Heart right ventricle (tissue), 16 donors: Measurements from ENCODE around the gene PDLIM5. TPM values are rescaled to one million over a fixed set of nuclear protein-coding genes. Genes with fewer than 3 reads are reported as not detected.

Experiments
- ATAC-seq, 8 donors: fragments of 200-7000 bp; cut with Tn5 transposase; one replicate each; pipeline ENCODE4 v1.9.1; 2020; ENCODE audit warnings: mild to moderate bottlenecking in 8 of 8, moderate library complexity in 8 of 8, moderate number of reproducible peaks in 1 of 8
- DNase-seq, 2 donors: peaks; one replicate each; pipeline ENCODE4 v3.0.0-alpha.2; 2020
- H3K27ac ChIP-seq, 10 donors: fragments of 200-600 bp; sonication (generic) in 2 of 10; one replicate each; pipeline versions ENCODE4 v1.5.0 to v1.8.0; 2020 to 2022; ENCODE audit warnings: mild to moderate bottlenecking in 3 of 10
- H3K27me3 ChIP-seq, 7 donors: fragments of 200-600 bp; one replicate each; pipeline ENCODE4 v1.8.0; 2021 to 2022; ENCODE audit warnings: mild to moderate bottlenecking in 2 of 7
- H3K36me3 ChIP-seq, 9 donors: fragments of 200-600 bp; sonication (generic) in 1 of 9; one replicate each; pipeline versions ENCODE4 v1.5.0 to v1.8.0; 2020 to 2022; ENCODE audit warnings: mild to moderate bottlenecking in 2 of 9
- H3K4me1 ChIP-seq, 9 donors: fragments of 200-600 bp; sonication (generic) in 1 of 9; one replicate each; pipeline versions ENCODE4 v1.5.0 to v1.8.0; 2020 to 2022; ENCODE audit warnings: mild to moderate bottlenecking in 4 of 9
- H3K4me3 ChIP-seq, 10 donors: fragments of 200-600 bp; sonication (generic) in 2 of 10; one replicate each; pipeline versions ENCODE4 v1.5.0 to v1.8.0; 2020 to 2022; ENCODE audit warnings: mild to moderate bottlenecking in 7 of 10, moderate library complexity in 2 of 10
- H3K9me3 ChIP-seq, 11 donors: fragments of 200-600 bp in 10 of 11; sonication (generic) in 2 of 11; one replicate each; pipeline versions ENCODE4 v1.5.0 to v1.8.0; 2013 to 2022; ENCODE audit warnings: mild to moderate bottlenecking in 2 of 11, control low read depth in 1 of 11, moderate library complexity in 1 of 11
- CTCF ChIP-seq, 9 donors: fragments of 200-600 bp; sonication (generic) in 2 of 9; IDR thresholded peaks; one replicate each; pipeline versions ENCODE4 v1.5.0 to v1.8.0; 2021 to 2022; ENCODE audit warnings: antibody characterized with exemption in 9 of 9, mild to moderate bottlenecking in 5 of 9, moderate library complexity in 1 of 9
- WGBS, 2 donors: extraction: QIAGEN DNeasy Blood & Tissue Kit; methylation state at CpG; one replicate each; pipeline ENCODE4 v1.1.7; 2013; ENCODE audit warnings: inconsistent platforms in 1 of 2; 5-methylcytosine and 5-hydroxymethylcytosine counted together
- intact Hi-C, 10 donors: fragments of 100-400 bp; cut with DNase I; formaldehyde crosslinking; loops; one replicate each; pipeline versions ENCODE4 v1.11.1 to v1.14.2; 2022
- polyA plus RNA-seq, 2 donors: library from polyadenylated mRNA; stranded (reverse); fragments of 200-250 nt; gene quantifications; one replicate each; pipeline ENCODE4 v1.2.3, GENCODE V29; 2013
- total RNA-seq, 10 donors: library from RNA; stranded (reverse); fragmentation: NEBNext Ultra II Directional in 3 of 10; extraction: Animal tissue kit (Norgen Biotek cat#: 25700) in 3 of 10; gene quantifications; one replicate each; pipeline versions ENCODE4 v1.2.1 to v1.2.4, GENCODE V29; 2021 to 2023
- donor health status: Arrhythmogenic right ventricular cardiomyopathy.
- donor health status: ischemic (EF 13 %, LVEDD 7.1; RV severe dilation, severe dysfunction).
- donor health status: healthy with polysubstance abuse.
- donor health status: DM: no; HTN: yes; CAD: no.
- donor health status: DM: no; HTN: no; CAD: no.
- donor health status: ischemic (EF 25% LVEDD 6.9; RV normal size, moderate dysfunction).
- donor health status: ischemic (EF 25% LVEDD 5.7; RV mildly dilated, moderate dysfunction).
- donor health status: healthy.
- donor health status: DM: yes; HTN: yes; CAD: no.
- donor health status: Ischemic cardiomyopathy.
- donor health status: ischemic (EF 35%, LVEDD 5.7; RV mildly dilated, moderate dysfunction).
- donor health status: nonischemic (EF 11% LVEDD 7.7; RV severe dilation, severe dysfunction).
- donor health status: DM: yes; HTN: yes; CAD: no.
- donor health status: PGD.
- donor health status: ischemic (EF 29% LVEDD 5.4; RV normal size, mild dysfunction).
- donor health status: nonischemic (EF 23%, LVEDD 6.1; RV moderate dilation, normal function).

Gene PDLIM5
- total and polyA plus RNA-seq, 12 donors = 221 to 1,549 (median 1,269) TPM

GRCh38 chr4:94642561-94642866 lies 190.8 kb downstream of the PDLIM5 start:
- no peaks in the 10 kb centered on the region for H3K9me3 ChIP-seq
- H3K36me3 ChIP-seq = peaks cover 0 to 100% (median 55%) of the 10 kb centered on the region in 9 donors
- H3K27me3 ChIP-seq = no peaks in the 10 kb centered on the region
- no peak overlapping the region for H3K27ac ChIP-seq
- ATAC-seq = no peak
- DNase-seq = no peak
- intact Hi-C loops = no loop called here
- no peak for TF ChIP-seq CTCF (IDR thresholded peaks at IDR 0.05)
- WGBS, 2 donors = 68 to 69% methylated on average over 2 of the region's 2 CpGs
- H3K4me1 ChIP-seq = peaks cover 0 to 19% (median 0%) of the 10 kb centered on the region in 9 donors
- no peak overlapping the region for H3K4me3 ChIP-seq

GRCh38 chr4:94648699-94649098 lies 197.0 kb downstream of the PDLIM5 start:
- ATAC-seq (peak in 1 of 8 donors; percentile 25), DNase-seq (no peak)
- 91 to 98% methylated on average over 7 of the region's 7 CpGs for WGBS, 2 donors
- Histone ChIP-seq H3K27ac (no peak overlapping the region), H3K4me1 (peaks cover 0 to 47% (median 29%) of the 10 kb centered on the region in 9 donors), H3K9me3 (no peaks in the 10 kb centered on the region), H3K36me3 (peaks cover 0 to 85% (median 30%) of the 10 kb centered on the region in 9 donors), H3K27me3 (no peaks in the 10 kb centered on the region), H3K4me3 (no peak overlapping the region)
- intact Hi-C loops = no loop called here
- TF ChIP-seq CTCF (IDR thresholded peaks at IDR 0.05) = no peak

- WGBS, 2 donors = 96 to 97% methylated on average over 1 of the region's 1 CpG
- no peak for ATAC-seq
- H3K27ac ChIP-seq = peak overlapping the region in 1 of 10 donors; percentile 15
Observed at GRCh38 chr4:94649381-94650133, 197.8 kb downstream of the PDLIM5 start.

GRCh38 chr4:94650134-94650495 lies 198.4 kb downstream of the PDLIM5 start:
- peaks cover 0 to 85% (median 30%) of the 10 kb centered on the region in 9 donors for H3K36me3 ChIP-seq
- no peak for ATAC-seq
- intact Hi-C loops = no loop called here
- 47 to 53% methylated on average over 5 of the region's 5 CpGs for WGBS, 2 donors
- peak overlapping the region in 1 of 10 donors; percentile 15 for H3K27ac ChIP-seq
- H3K9me3 ChIP-seq = no peaks in the 10 kb centered on the region
- TF ChIP-seq CTCF (IDR thresholded peaks at IDR 0.05) = no peak
- peaks cover 0 to 47% (median 29%) of the 10 kb centered on the region in 9 donors for H3K4me1 ChIP-seq
- H3K4me3 ChIP-seq = no peak overlapping the region
- H3K27me3 ChIP-seq = no peaks in the 10 kb centered on the region
- DNase-seq = no peak

More at GRCh38 chr4:94649381-94650133, 197.8 kb downstream of the PDLIM5 start:
- peaks cover 0 to 47% (median 29%) of the 10 kb centered on the region in 9 donors for H3K4me1 ChIP-seq
- no peak for DNase-seq
- no peak overlapping the region for H3K4me3 ChIP-seq
- H3K27me3 ChIP-seq = no peaks in the 10 kb centered on the region
- intact Hi-C loops = no loop called here
- H3K9me3 ChIP-seq = no peaks in the 10 kb centered on the region
- H3K36me3 ChIP-seq = peaks cover 0 to 85% (median 30%) of the 10 kb centered on the region in 9 donors
- no peak for TF ChIP-seq CTCF (IDR thresholded peaks at IDR 0.05)
